ENCODE data around the gene TGM1.

Gene TGM1

GRCh38 chr14:24262821-24263733 is at the start of gene TGM1:
Gene TGM1, minus strand, starts transcription at chr14:24263177. Its CDS starts 825 bp downstream, at chr14:24262352.
- Histone ChIP-seq H3K4me1 (ENCODE audit: insufficient read depth, low read length) (no peaks in the 10 kb centered on the region), H3K4me3 (ENCODE audit: low read depth in 1 of 2, low read length in 2 of 2) (no peak within 1 kb of the TSS), H3K9ac (ENCODE audit: low read length) (no peak within 1 kb of the TSS), H3K36me3 (ENCODE audit: insufficient read depth, low read length) (no peaks in the 10 kb centered on the region), H3K9me3 (ENCODE audit: low read length) (no peaks in the 10 kb centered on the region), H3K27me3 (ENCODE audit: control insufficient read depth in 1 of 2, insufficient read depth in 2 of 2, low read length in 2 of 2) (no peaks in the 10 kb centered on the region), H3K27ac (ENCODE audit: low read depth, low read length) (no peak within 1 kb of the TSS)

- H3K27ac ChIP-seq (ENCODE audit: low read depth, low read length): no peak overlapping the region
- H3K9ac ChIP-seq (ENCODE audit: low read length): no peak overlapping the region
- H3K9me3 ChIP-seq (ENCODE audit: low read length): no peaks in the 10 kb centered on the region
- peaks cover 31% of the 10 kb centered on the region for H3K4me1 ChIP-seq (ENCODE audit: insufficient read depth, low read length)
- H3K36me3 ChIP-seq (ENCODE audit: insufficient read depth, low read length): peaks cover 3% of the 10 kb centered on the region
- peak overlapping the region; percentile 51 to 68 for H3K4me3 ChIP-seq (ENCODE audit: low read depth in 1 of 2, low read length in 2 of 2)
- peaks cover 0 to 17% of the 10 kb centered on the region in 2 donors for H3K27me3 ChIP-seq (ENCODE audit: control insufficient read depth in 1 of 2, insufficient read depth in 2 of 2, low read length in 2 of 2)
Measured at GRCh38 chr14:24311837-24312615, 49.0 kb upstream of the TGM1 start.

- Histone ChIP-seq H3K27ac (ENCODE audit: low read depth, low read length) (peak within 1 kb of the TSS; percentile 77), H3K27me3 (ENCODE audit: control insufficient read depth in 1 of 2, insufficient read depth in 2 of 2, low read length in 2 of 2) (peaks cover 0 to 6% of the 10 kb centered on the region in 2 donors), H3K4me1 (ENCODE audit: insufficient read depth, low read length) (peaks cover 26% of the 10 kb centered on the region), H3K36me3 (ENCODE audit: insufficient read depth, low read length) (peaks cover 14% of the 10 kb centered on the region), H3K9ac (ENCODE audit: low read length) (peak within 1 kb of the TSS; percentile 28), H3K4me3 (ENCODE audit: low read depth in 1 of 2, low read length in 2 of 2) (peak within 1 kb of the TSS; percentile 51 to 68), H3K9me3 (ENCODE audit: low read length) (no peaks in the 10 kb centered on the region)
Measured at GRCh38 chr14:24310646-24311604, 47.9 kb upstream of the TGM1 start, which contains the start of gene LTB4R. Gene LTB4R, plus strand, starts transcription at chr14:24311502. Its CDS starts 4,150 bp downstream, at chr14:24315652.

- peaks cover 26% of the 10 kb centered on the region for H3K4me1 ChIP-seq (ENCODE audit: insufficient read depth, low read length)
- H3K9me3 ChIP-seq (ENCODE audit: low read length): no peaks in the 10 kb centered on the region
- peak overlapping the region; percentile 51 to 68 for H3K4me3 ChIP-seq (ENCODE audit: low read depth in 1 of 2, low read length in 2 of 2)
- peak overlapping the region; percentile 28 for H3K9ac ChIP-seq (ENCODE audit: low read length)
- H3K36me3 ChIP-seq (ENCODE audit: insufficient read depth, low read length): peaks cover 20% of the 10 kb centered on the region
- H3K27me3 ChIP-seq (ENCODE audit: control insufficient read depth in 1 of 2, insufficient read depth in 2 of 2, low read length in 2 of 2): no peaks in the 10 kb centered on the region
- peak overlapping the region; percentile 77 for H3K27ac ChIP-seq (ENCODE audit: low read depth, low read length)
Measured at GRCh38 chr14:24310265-24310645, 47.3 kb upstream of the TGM1 start.

GRCh38 chr14:24309538-24310264 is 46.7 kb upstream of the TGM1 start, which contains the start of gene LTB4R2:
Gene LTB4R2, plus strand, starts transcription at chr14:24310140. Its CDS starts 525 bp downstream, at chr14:24310665.
- Histone ChIP-seq H3K9me3 (ENCODE audit: low read length) (no peaks in the 10 kb centered on the region), H3K4me1 (ENCODE audit: insufficient read depth, low read length) (peaks cover 26% of the 10 kb centered on the region), H3K4me3 (ENCODE audit: low read depth in 1 of 2, low read length in 2 of 2) (peak within 1 kb of the TSS; percentile 51 to 68), H3K9ac (ENCODE audit: low read length) (peak within 1 kb of the TSS; percentile 28), H3K36me3 (ENCODE audit: insufficient read depth, low read length) (peaks cover 26% of the 10 kb centered on the region), H3K27ac (ENCODE audit: low read depth, low read length) (peak within 1 kb of the TSS; percentile 77), H3K27me3 (ENCODE audit: control insufficient read depth in 1 of 2, insufficient read depth in 2 of 2, low read length in 2 of 2) (no peaks in the 10 kb centered on the region)

- H3K36me3 ChIP-seq (ENCODE audit: insufficient read depth, low read length): peaks cover 37% of the 10 kb centered on the region
- H3K27ac ChIP-seq (ENCODE audit: low read depth, low read length): no peak overlapping the region
- H3K9ac ChIP-seq (ENCODE audit: low read length): no peak overlapping the region
- H3K4me3 ChIP-seq (ENCODE audit: low read depth in 1 of 2, low read length in 2 of 2): no peak overlapping the region
- peaks cover 26% of the 10 kb centered on the region for H3K4me1 ChIP-seq (ENCODE audit: insufficient read depth, low read length)
- no peaks in the 10 kb centered on the region for H3K27me3 ChIP-seq (ENCODE audit: control insufficient read depth in 1 of 2, insufficient read depth in 2 of 2, low read length in 2 of 2)
- no peaks in the 10 kb centered on the region for H3K9me3 ChIP-seq (ENCODE audit: low read length)
Measured at GRCh38 chr14:24308342-24309124, 45.6 kb upstream of the TGM1 start.

- H3K4me3 ChIP-seq (ENCODE audit: low read depth in 1 of 2, low read length in 2 of 2): no peak within 1 kb of the TSS
- H3K27ac ChIP-seq (ENCODE audit: low read depth, low read length): no peak within 1 kb of the TSS
- no peaks in the 10 kb centered on the region for H3K9me3 ChIP-seq (ENCODE audit: low read length)
- peaks cover 45% of the 10 kb centered on the region for H3K36me3 ChIP-seq (ENCODE audit: insufficient read depth, low read length)
- no peak within 1 kb of the TSS for H3K9ac ChIP-seq (ENCODE audit: low read length)
- peaks cover 26% of the 10 kb centered on the region for H3K4me1 ChIP-seq (ENCODE audit: insufficient read depth, low read length)
- H3K27me3 ChIP-seq (ENCODE audit: control insufficient read depth in 1 of 2, insufficient read depth in 2 of 2, low read length in 2 of 2): no peaks in the 10 kb centered on the region
Measured at GRCh38 chr14:24307575-24308341, 44.8 kb upstream of the TGM1 start, which contains the start of gene CIDEB. Gene CIDEB, minus strand, starts transcription at chr14:24307977. Its CDS starts 119 bp downstream, at chr14:24307858.

GRCh38 chr14:24307156-24307574 is 44.2 kb upstream of the TGM1 start:
- Histone ChIP-seq H3K36me3 (ENCODE audit: insufficient read depth, low read length) (peaks cover 51% of the 10 kb centered on the region), H3K9ac (ENCODE audit: low read length) (no peak overlapping the region)

GRCh38 chr14:24304019-24304387 is 41.0 kb upstream of the TGM1 start:
- no peaks in the 10 kb centered on the region for H3K27me3 ChIP-seq (ENCODE audit: control insufficient read depth in 1 of 2, insufficient read depth in 2 of 2, low read length in 2 of 2)
- H3K4me3 ChIP-seq (ENCODE audit: low read depth in 1 of 2, low read length in 2 of 2): no peak overlapping the region
- H3K9me3 ChIP-seq (ENCODE audit: low read length): no peaks in the 10 kb centered on the region
- no peak overlapping the region for H3K27ac ChIP-seq (ENCODE audit: low read depth, low read length)
- H3K36me3 ChIP-seq (ENCODE audit: insufficient read depth, low read length): peaks cover 63% of the 10 kb centered on the region
- no peak overlapping the region for H3K9ac ChIP-seq (ENCODE audit: low read length)
- H3K4me1 ChIP-seq (ENCODE audit: insufficient read depth, low read length): peaks cover 11% of the 10 kb centered on the region

More at GRCh38 chr14:24307156-24307574, 44.2 kb upstream of the TGM1 start:
- no peaks in the 10 kb centered on the region for H3K9me3 ChIP-seq (ENCODE audit: low read length)
- H3K4me1 ChIP-seq (ENCODE audit: insufficient read depth, low read length): peaks cover 20% of the 10 kb centered on the region
- no peaks in the 10 kb centered on the region for H3K27me3 ChIP-seq (ENCODE audit: control insufficient read depth in 1 of 2, insufficient read depth in 2 of 2, low read length in 2 of 2)
- no peak overlapping the region for H3K27ac ChIP-seq (ENCODE audit: low read depth, low read length)
- no peak overlapping the region for H3K4me3 ChIP-seq (ENCODE audit: low read depth in 1 of 2, low read length in 2 of 2)

Data from muscle layer of colon (tissue), 2 donors.